K562 (cell line): Measurements from ENCODE around the gene RIMBP3C. TPM values are rescaled to one million over a fixed set of nuclear protein-coding genes. Genes with fewer than 3 reads are reported as not detected.

ENCODE experiments used
- ATF6 ChIP-seq: sonication (generic); formaldehyde crosslinking; IDR thresholded peaks from 2 replicates; pipeline ENCODE4 v1.4.0; 2020; ENCODE audit warnings: mild to moderate bottlenecking, missing genetic modification reagents
- HDAC6 ChIP-seq: IDR thresholded peaks from 2 replicates; pipeline ENCODE4 v1.6.1; 2012; ENCODE audit warnings: low read depth, mild to moderate bottlenecking, control low read depth, inconsistent platforms, low read length, moderate library complexity
- HEY1 ChIP-seq: fragments of 250-450 bp; sonication (Bioruptor Pico); IDR thresholded peaks from 2 replicates; pipeline ENCODE4 v1.5.0; 2020; ENCODE audit warnings: mild to moderate bottlenecking, moderate library complexity, borderline replicate concordance
- HMG20A ChIP-seq: fragments of 450-650 bp; formaldehyde crosslinking; conservative IDR thresholded peaks from 2 replicates; pipeline ENCODE4 v1.4.0; 2020; ENCODE audit warnings: mild to moderate bottlenecking, mixed read lengths
- NELFE ChIP-seq: IDR thresholded peaks from 2 replicates; pipeline ENCODE4 v1.6.1; 2011; ENCODE audit warnings: mild to moderate bottlenecking; ENCODE audit not compliant: insufficient read depth, insufficient read length
- PHF20 ChIP-seq: fragments of 450-650 bp; IDR thresholded peaks from 2 replicates; pipeline ENCODE4 v1.6.1; 2018; ENCODE audit not compliant: partially characterized antibody
- RAD21 ChIP-seq, 2 experiments: fragments of 250-450 bp in 1 of 2; fragments of 450-650 bp in 1 of 2; sonication (Bioruptor Pico) in 1 of 2; formaldehyde crosslinking in 1 of 2; IDR thresholded peaks in 1 of 2; conservative IDR thresholded peaks in 1 of 2; 2 replicates each; pipeline versions ENCODE4 v1.4.0 to v1.8.0; 2020 to 2022; ENCODE audit warnings: mild to moderate bottlenecking in 2 of 2, moderate library complexity in 1 of 2
- SMAD4 ChIP-seq: fragments of 250-450 bp; sonication (Bioruptor Pico); conservative IDR thresholded peaks from 2 replicates; pipeline ENCODE4 v1.8.0; 2021; ENCODE audit warnings: inconsistent platforms, mild to moderate bottlenecking, moderate library complexity
- TAL1 ChIP-seq: fragments of 450-650 bp; IDR thresholded peaks from 2 replicates; pipeline ENCODE4 v1.6.1; 2016; ENCODE audit warnings: mild to moderate bottlenecking
- TCF7 ChIP-seq: sonication (generic); IDR thresholded peaks from 2 replicates; pipeline ENCODE4 v1.6.1; 2016; ENCODE audit warnings: antibody characterized with exemption, borderline replicate concordance
- ZFP36 ChIP-seq: fragments of 150-350 bp; IDR thresholded peaks from 2 replicates; pipeline ENCODE4 v1.6.1; 2018; ENCODE audit warnings: low read length, low read depth; ENCODE audit not compliant: partially characterized antibody
- ZNF707 ChIP-seq: fragments of 250-450 bp; sonication (Bioruptor Pico); conservative IDR thresholded peaks from 2 replicates; pipeline ENCODE4 v1.8.0; 2022; ENCODE audit warnings: inconsistent platforms, mild to moderate bottlenecking, moderate library complexity
- ZSCAN32 ChIP-seq: fragments of 450-650 bp; formaldehyde crosslinking; IDR thresholded peaks from 2 replicates; pipeline ENCODE4 v1.4.0; 2020; ENCODE audit warnings: mild to moderate bottlenecking, moderate library complexity
- polyA plus RNA-seq, 8 experiments: library from polyadenylated mRNA; depleted of rRNA in 4 of 8; stranded (reverse) in 5 of 8; unstranded in 3 of 8; fragments of >200 nt; fragmentation: Nextera tagmentation in 2 of 8; fragmentation: Illumina TruSeq in 1 of 8; extraction: Ambion mirVana in 2 of 8; extraction: Trizol in 1 of 8; gene quantifications; 2 replicates each; pipeline versions ENCODE4 v1.2.1 to v1.2.3, GENCODE V29; 2011 to 2014; ENCODE audit warnings: inconsistent platforms in 1 of 8, missing spikeins in 1 of 8
- total RNA-seq, 7 experiments: library from RNA; depleted of rRNA in 6 of 7; stranded (reverse); fragments of >200 nt in 6 of 7; fragmentation: Illumina TruSeq in 2 of 7; extraction: Trizol in 2 of 7; gene quantifications; 2 replicates each; pipeline versions ENCODE4 v1.2.1 to v1.2.3, GENCODE V29; 2011 to 2021; ENCODE audit warnings: low replicate concordance in 1 of 7
- TF ChIP-seq, protein P1 (sequence below): fragments of 200-600 bp; sonication (generic); IDR thresholded peaks from one replicate; pipeline ENCODE4 v1.6.1; 2012; ENCODE audit warnings: mild to moderate bottlenecking, low read depth, low read length, inconsistent platforms

Gene RIMBP3C
- total and polyA plus RNA-seq, 9 of the 15 experiments (the other 6 are each of a cell fraction or from before 2014, with no cell fraction given), result 0.09 to 0.98 (median 0.17) TPM; not detected in 2

DNA sequence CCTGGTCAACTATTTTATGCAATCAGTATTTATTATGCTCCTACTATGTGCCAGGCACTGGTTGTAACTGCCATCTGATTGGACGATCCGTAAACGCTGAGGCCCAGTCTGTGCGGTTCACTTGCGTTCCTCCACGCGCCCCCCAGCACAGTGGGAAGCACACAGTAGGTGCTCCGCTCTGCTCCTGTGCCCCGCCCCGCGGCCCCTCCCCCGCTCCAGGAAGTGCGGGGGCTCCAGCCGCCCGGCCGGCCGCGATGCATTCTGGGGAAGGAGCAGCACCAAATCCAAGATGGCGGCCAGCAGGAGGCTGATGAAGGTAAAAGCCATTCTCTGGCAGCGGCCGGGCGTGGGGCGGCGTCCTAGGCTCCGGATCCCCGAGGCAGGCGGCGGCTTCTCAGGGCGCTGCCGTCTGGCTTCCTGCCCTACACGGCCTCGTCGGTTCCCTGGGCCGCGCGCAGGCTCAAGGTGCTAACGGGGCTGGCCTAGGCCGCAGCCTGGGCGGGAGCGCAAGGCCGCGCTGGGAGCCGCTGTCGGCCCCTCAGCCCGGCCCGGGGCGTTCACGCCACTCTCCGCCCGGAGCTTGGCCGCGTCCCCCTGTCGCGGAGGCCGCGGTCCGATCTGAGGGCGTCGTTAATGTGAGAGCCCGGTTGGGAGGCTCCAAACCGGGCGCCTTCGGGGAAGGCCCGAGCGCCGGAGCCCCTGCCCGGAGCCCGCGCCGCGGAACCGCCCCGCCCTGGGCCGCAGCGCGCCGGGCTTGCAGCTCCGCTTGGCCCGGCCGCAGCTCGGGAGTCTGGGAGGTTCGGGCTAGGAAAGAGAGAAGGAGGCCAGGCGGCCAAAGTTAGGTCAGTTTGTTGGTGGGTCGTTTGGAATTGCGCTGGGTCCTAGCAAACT lies 16.4 kb upstream of the RIMBP3C start, which contains the start of gene UBE2L3 (continued):
- TF ChIP-seq, protein P1, sequence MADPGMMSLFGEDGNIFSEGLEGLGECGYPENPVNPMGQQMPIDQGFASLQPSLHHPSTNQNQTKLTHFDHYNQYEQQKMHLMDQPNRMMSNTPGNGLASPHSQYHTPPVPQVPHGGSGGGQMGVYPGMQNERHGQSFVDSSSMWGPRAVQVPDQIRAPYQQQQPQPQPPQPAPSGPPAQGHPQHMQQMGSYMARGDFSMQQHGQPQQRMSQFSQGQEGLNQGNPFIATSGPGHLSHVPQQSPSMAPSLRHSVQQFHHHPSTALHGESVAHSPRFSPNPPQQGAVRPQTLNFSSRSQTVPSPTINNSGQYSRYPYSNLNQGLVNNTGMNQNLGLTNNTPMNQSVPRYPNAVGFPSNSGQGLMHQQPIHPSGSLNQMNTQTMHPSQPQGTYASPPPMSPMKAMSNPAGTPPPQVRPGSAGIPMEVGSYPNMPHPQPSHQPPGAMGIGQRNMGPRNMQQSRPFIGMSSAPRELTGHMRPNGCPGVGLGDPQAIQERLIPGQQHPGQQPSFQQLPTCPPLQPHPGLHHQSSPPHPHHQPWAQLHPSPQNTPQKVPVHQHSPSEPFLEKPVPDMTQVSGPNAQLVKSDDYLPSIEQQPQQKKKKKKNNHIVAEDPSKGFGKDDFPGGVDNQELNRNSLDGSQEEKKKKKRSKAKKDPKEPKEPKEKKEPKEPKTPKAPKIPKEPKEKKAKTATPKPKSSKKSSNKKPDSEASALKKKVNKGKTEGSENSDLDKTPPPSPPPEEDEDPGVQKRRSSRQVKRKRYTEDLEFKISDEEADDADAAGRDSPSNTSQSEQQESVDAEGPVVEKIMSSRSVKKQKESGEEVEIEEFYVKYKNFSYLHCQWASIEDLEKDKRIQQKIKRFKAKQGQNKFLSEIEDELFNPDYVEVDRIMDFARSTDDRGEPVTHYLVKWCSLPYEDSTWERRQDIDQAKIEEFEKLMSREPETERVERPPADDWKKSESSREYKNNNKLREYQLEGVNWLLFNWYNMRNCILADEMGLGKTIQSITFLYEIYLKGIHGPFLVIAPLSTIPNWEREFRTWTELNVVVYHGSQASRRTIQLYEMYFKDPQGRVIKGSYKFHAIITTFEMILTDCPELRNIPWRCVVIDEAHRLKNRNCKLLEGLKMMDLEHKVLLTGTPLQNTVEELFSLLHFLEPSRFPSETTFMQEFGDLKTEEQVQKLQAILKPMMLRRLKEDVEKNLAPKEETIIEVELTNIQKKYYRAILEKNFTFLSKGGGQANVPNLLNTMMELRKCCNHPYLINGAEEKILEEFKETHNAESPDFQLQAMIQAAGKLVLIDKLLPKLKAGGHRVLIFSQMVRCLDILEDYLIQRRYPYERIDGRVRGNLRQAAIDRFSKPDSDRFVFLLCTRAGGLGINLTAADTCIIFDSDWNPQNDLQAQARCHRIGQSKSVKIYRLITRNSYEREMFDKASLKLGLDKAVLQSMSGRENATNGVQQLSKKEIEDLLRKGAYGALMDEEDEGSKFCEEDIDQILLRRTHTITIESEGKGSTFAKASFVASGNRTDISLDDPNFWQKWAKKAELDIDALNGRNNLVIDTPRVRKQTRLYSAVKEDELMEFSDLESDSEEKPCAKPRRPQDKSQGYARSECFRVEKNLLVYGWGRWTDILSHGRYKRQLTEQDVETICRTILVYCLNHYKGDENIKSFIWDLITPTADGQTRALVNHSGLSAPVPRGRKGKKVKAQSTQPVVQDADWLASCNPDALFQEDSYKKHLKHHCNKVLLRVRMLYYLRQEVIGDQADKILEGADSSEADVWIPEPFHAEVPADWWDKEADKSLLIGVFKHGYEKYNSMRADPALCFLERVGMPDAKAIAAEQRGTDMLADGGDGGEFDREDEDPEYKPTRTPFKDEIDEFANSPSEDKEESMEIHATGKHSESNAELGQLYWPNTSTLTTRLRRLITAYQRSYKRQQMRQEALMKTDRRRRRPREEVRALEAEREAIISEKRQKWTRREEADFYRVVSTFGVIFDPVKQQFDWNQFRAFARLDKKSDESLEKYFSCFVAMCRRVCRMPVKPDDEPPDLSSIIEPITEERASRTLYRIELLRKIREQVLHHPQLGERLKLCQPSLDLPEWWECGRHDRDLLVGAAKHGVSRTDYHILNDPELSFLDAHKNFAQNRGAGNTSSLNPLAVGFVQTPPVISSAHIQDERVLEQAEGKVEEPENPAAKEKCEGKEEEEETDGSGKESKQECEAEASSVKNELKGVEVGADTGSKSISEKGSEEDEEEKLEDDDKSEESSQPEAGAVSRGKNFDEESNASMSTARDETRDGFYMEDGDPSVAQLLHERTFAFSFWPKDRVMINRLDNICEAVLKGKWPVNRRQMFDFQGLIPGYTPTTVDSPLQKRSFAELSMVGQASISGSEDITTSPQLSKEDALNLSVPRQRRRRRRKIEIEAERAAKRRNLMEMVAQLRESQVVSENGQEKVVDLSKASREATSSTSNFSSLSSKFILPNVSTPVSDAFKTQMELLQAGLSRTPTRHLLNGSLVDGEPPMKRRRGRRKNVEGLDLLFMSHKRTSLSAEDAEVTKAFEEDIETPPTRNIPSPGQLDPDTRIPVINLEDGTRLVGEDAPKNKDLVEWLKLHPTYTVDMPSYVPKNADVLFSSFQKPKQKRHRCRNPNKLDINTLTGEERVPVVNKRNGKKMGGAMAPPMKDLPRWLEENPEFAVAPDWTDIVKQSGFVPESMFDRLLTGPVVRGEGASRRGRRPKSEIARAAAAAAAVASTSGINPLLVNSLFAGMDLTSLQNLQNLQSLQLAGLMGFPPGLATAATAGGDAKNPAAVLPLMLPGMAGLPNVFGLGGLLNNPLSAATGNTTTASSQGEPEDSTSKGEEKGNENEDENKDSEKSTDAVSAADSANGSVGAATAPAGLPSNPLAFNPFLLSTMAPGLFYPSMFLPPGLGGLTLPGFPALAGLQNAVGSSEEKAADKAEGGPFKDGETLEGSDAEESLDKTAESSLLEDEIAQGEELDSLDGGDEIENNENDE, result peak; percentile 41
- 0 out of 2 replicates have a peak, but pooled peaks have one; percentile 2 for TF ChIP-seq ZSCAN32 (CRISPR knock-in tag)
- no peak for TF ChIP-seq TCF7
- TF ChIP-seq HDAC6, result peak; percentile 72; the same call in 1 of the 2 replicates
- TF ChIP-seq ZFP36, result no peak
- TF ChIP-seq ATF6, result no peak
- no peak for TF ChIP-seq PHF20
- TF ChIP-seq RAD21 (CRISPR knock-in tag; conservative IDR thresholded peaks at IDR 0.05 in 1 of 2, IDR thresholded peaks at IDR 0.05 in 1 of 2), result peak in 1 of 2 experiments; percentile 27; a peak in 1 of 4 replicates
- peak; percentile 85 for TF ChIP-seq HMG20A (CRISPR knock-in tag)
- peak; percentile 94 for TF ChIP-seq SMAD4 (CRISPR knock-in tag)
- no peak for TF ChIP-seq NELFE
- peak; percentile 67; the same call in 1 of the 2 replicates for TF ChIP-seq ZNF707 (CRISPR knock-in tag)
- no peak for TF ChIP-seq HEY1 (CRISPR knock-in tag)
- TF ChIP-seq TAL1, result no peak
